ENCODE results near the gene TLE5. TPM values are rescaled to one million over a fixed set of nuclear protein-coding genes. Genes with fewer than 3 reads are reported as not detected.

TLE5 gene
- total RNA-seq, 1 experiment from 2014 or later, result 170 TPM

- no peak overlapping the region for H3K27ac Mint-ChIP-seq (ENCODE audit: unreplicated experiment)
- H3K4me1 Mint-ChIP-seq (ENCODE audit: low read depth, unreplicated experiment), result no peaks in the 10 kb centered on the region
- no peaks in the 10 kb centered on the region for H3K36me3 Mint-ChIP-seq (ENCODE audit: insufficient read depth, unreplicated experiment)
- no peaks in the 10 kb centered on the region for H3K27me3 Mint-ChIP-seq (ENCODE audit: unreplicated experiment)
- BruUV-seq (replicated peaks), result no TSS peak
- DNase-seq, result no peak
- no peak overlapping the region for H3K4me3 Mint-ChIP-seq (ENCODE audit: low read depth, unreplicated experiment)
- H3K9me3 Mint-ChIP-seq (ENCODE audit: low read depth, unreplicated experiment), result no peaks in the 10 kb centered on the region
- TF ChIP-seq, protein P1, sequence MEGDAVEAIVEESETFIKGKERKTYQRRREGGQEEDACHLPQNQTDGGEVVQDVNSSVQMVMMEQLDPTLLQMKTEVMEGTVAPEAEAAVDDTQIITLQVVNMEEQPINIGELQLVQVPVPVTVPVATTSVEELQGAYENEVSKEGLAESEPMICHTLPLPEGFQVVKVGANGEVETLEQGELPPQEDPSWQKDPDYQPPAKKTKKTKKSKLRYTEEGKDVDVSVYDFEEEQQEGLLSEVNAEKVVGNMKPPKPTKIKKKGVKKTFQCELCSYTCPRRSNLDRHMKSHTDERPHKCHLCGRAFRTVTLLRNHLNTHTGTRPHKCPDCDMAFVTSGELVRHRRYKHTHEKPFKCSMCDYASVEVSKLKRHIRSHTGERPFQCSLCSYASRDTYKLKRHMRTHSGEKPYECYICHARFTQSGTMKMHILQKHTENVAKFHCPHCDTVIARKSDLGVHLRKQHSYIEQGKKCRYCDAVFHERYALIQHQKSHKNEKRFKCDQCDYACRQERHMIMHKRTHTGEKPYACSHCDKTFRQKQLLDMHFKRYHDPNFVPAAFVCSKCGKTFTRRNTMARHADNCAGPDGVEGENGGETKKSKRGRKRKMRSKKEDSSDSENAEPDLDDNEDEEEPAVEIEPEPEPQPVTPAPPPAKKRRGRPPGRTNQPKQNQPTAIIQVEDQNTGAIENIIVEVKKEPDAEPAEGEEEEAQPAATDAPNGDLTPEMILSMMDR (IDR thresholded peaks at IDR 0.05; ENCODE audit: unreplicated experiment), result no peak
- CTCF ChIA-PET, result no interaction called here
- intact Hi-C loops (cut with micrococcal nuclease; ENCODE audit: unreplicated experiment), result no loop called here
Observed at GRCh38 chr19:3087769-3088168, 25.5 kb upstream of the TLE5 start.

DNA sequence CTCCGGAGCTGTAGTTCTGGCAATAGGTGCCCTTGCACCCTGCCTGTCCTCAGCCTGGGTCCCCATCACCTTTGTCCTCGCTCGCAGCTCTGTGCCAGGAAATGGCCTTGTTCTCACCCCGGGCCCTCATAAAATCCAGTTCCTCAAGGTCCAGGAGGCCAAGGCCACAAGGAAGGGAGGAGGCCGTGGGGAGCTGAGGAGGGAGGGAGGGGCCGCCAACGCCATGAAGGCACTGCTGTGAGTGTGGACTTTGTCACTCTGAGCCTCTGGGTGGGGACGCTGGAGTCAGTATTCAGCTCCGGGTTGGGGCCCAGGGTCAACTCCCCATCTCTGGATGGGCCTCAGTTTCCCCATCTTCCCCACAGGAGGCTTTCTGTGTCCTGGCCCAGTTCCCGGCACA, 22.6 kb upstream of the TLE5 start:
- CTCF ChIA-PET, result no interaction called here
- no peak for DNase-seq
- no peaks in the 10 kb centered on the region for H3K4me1 Mint-ChIP-seq (ENCODE audit: low read depth, unreplicated experiment)

DNA sequence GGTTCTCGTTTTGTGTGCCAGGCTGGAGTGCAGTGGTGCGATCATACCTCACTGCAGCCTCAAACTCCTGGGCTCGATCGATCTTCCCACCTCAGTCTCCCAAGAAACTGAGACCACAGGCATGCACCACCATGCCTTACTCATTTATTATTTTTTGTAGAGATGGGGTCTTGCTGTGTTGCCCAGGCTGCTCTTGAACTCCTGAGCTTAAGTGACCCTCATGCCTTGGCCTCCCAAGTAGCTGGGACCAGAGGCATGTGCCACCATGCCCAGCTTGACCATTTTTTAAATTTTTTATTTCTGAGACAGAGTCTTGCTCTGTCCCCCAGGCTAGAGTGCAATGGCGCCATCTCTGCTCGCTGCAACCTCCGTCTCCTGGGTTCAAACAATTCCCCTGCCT, 21.7 kb upstream of the TLE5 start:
- no peak for DNase-seq
- Mint-ChIP-seq H3K4me3 (ENCODE audit: low read depth, unreplicated experiment) (no peak overlapping the region), H3K27me3 (ENCODE audit: unreplicated experiment) (no peaks in the 10 kb centered on the region), H3K4me1 (ENCODE audit: low read depth, unreplicated experiment) (no peaks in the 10 kb centered on the region), H3K36me3 (ENCODE audit: insufficient read depth, unreplicated experiment) (no peaks in the 10 kb centered on the region), H3K9me3 (ENCODE audit: low read depth, unreplicated experiment) (no peaks in the 10 kb centered on the region), H3K27ac (ENCODE audit: unreplicated experiment) (no peak overlapping the region)
- no TSS peak for BruUV-seq (replicated peaks)
- CTCF ChIA-PET, result no interaction called here
- TF ChIP-seq, protein P1 (IDR thresholded peaks at IDR 0.05; ENCODE audit: unreplicated experiment), result no peak
- intact Hi-C loops (cut with micrococcal nuclease; ENCODE audit: unreplicated experiment), result no loop called here

More for the DNA sequence above, 22.6 kb upstream of the TLE5 start:
- no peaks in the 10 kb centered on the region for H3K27me3 Mint-ChIP-seq (ENCODE audit: unreplicated experiment)
- H3K4me3 Mint-ChIP-seq (ENCODE audit: low read depth, unreplicated experiment), result no peak overlapping the region
- no peak overlapping the region for H3K27ac Mint-ChIP-seq (ENCODE audit: unreplicated experiment)
- intact Hi-C loops (cut with micrococcal nuclease; ENCODE audit: unreplicated experiment), result no loop called here
- no TSS peak for BruUV-seq (replicated peaks)
- no peaks in the 10 kb centered on the region for H3K9me3 Mint-ChIP-seq (ENCODE audit: low read depth, unreplicated experiment)
- TF ChIP-seq, protein P1 (IDR thresholded peaks at IDR 0.05; ENCODE audit: unreplicated experiment), result no peak
- no peaks in the 10 kb centered on the region for H3K36me3 Mint-ChIP-seq (ENCODE audit: insufficient read depth, unreplicated experiment)

- Mint-ChIP-seq H3K4me3 (ENCODE audit: low read depth, unreplicated experiment) (no peak overlapping the region), H3K36me3 (ENCODE audit: insufficient read depth, unreplicated experiment) (no peaks in the 10 kb centered on the region), H3K27me3 (ENCODE audit: unreplicated experiment) (no peaks in the 10 kb centered on the region), H3K4me1 (ENCODE audit: low read depth, unreplicated experiment) (no peaks in the 10 kb centered on the region), H3K27ac (ENCODE audit: unreplicated experiment) (no peak overlapping the region), H3K9me3 (ENCODE audit: low read depth, unreplicated experiment) (no peaks in the 10 kb centered on the region)
- no TSS peak for BruUV-seq (replicated peaks)
- TF ChIP-seq, protein P1 (IDR thresholded peaks at IDR 0.05; ENCODE audit: unreplicated experiment), result no peak
- CTCF ChIA-PET, result no interaction called here
- intact Hi-C loops (cut with micrococcal nuclease; ENCODE audit: unreplicated experiment), result no loop called here
- no peak for DNase-seq
Observed at GRCh38 chr19:3082331-3082730, 20.0 kb upstream of the TLE5 start.
